ENCODE data around the gene NOTCH1.

DNA sequence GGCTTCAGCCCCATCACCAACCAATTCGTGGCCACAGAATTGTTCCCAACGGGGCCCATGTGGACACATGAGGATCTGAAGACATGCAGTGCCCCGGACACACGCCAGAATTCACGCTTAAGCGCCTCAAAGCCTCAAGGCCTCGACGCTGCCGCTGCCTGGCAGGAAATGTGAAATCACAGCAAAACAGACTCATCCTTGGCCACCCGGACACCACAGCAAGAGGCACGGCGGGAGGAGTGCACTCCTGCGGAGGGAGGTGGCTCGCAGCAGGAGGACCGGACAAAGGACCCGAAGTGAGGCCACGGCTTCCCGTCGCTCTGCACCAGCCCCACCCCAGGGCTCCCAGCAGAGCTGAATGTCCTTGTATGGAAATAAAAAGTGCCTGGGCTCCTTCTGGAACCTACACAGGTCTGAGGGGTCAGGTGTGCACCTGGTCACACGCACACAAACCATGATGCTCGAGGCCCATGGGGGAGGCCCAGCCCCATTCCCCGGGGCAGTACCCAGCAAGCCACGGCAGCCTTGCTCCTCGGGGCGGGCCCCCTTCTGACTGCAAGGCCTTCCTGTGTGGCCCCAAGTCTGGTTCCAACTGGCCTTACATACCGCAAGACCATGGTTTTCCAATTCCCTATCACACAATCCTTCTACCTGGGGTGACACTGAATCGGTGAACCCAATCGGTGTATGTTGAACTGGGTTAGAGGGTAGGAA, 73.1 kb downstream of the NOTCH1 start:
- no peak for TF ChIP-seq ZNF302 (CRISPR knock-in tag; IDR thresholded peaks at IDR 0.05)
- TF ChIP-seq, protein P1, sequence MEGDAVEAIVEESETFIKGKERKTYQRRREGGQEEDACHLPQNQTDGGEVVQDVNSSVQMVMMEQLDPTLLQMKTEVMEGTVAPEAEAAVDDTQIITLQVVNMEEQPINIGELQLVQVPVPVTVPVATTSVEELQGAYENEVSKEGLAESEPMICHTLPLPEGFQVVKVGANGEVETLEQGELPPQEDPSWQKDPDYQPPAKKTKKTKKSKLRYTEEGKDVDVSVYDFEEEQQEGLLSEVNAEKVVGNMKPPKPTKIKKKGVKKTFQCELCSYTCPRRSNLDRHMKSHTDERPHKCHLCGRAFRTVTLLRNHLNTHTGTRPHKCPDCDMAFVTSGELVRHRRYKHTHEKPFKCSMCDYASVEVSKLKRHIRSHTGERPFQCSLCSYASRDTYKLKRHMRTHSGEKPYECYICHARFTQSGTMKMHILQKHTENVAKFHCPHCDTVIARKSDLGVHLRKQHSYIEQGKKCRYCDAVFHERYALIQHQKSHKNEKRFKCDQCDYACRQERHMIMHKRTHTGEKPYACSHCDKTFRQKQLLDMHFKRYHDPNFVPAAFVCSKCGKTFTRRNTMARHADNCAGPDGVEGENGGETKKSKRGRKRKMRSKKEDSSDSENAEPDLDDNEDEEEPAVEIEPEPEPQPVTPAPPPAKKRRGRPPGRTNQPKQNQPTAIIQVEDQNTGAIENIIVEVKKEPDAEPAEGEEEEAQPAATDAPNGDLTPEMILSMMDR (IDR thresholded peaks at IDR 0.05) = no peak
- no peak for TF ChIP-seq RCOR1 (IDR thresholded peaks at IDR 0.05; ENCODE audit: low read depth, low read length)
- no peak for TF ChIP-seq JUN (IDR thresholded peaks at IDR 0.05)
- TF ChIP-seq ESRRA (IDR thresholded peaks at IDR 0.05; ENCODE audit: borderline replicate concordance, low read length) = no peak
- TF ChIP-seq KDM1A (IDR thresholded peaks at IDR 0.05; ENCODE audit: low read depth) = no peak
- no peak for TF ChIP-seq EP300 (IDR thresholded peaks at IDR 0.05)
- no peak for TF ChIP-seq BHLHE40 (IDR thresholded peaks at IDR 0.05; ENCODE audit: low read depth, low read length)
